ENCODE measurements around the gene MCEE.
A peak's percentile ranks its signal among the peaks of the same experiment; 100 is the strongest.

MCEE gene

DNA sequence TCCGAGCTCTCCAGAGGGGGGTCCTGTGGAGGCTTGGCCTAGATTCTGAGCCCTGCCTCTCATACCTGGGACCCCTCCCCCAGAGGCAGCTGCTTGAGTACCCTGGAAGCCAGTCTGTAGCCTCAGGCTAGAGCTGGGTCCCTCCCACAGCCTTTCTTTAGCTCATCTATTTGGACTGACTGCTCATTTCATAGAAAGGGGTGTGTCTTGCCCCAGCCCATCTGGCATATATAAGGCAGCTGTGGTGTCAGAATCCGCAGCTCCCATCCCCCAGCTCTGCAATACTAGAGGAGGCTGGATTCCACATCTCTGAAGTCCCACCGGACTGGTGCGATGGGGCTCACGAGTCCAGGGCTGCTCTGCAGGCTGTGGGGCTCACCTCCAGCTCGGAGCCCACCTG, 26.5 kb upstream of the MCEE start:
- DNase-seq (ENCODE audit: extremely low read depth, insufficient read length) = no peak
- no peaks in the 10 kb centered on the region for H3K36me3 ChIP-seq (ENCODE audit: control insufficient read depth, insufficient read depth, low read length)
- no peaks in the 10 kb centered on the region for H3K27me3 ChIP-seq (replicated peaks; ENCODE audit: control insufficient read depth, insufficient read depth, low read length)
- no peak overlapping the region for H3K4me3 ChIP-seq (replicated peaks; ENCODE audit: low read depth, low read length)
- TF ChIP-seq, protein P1, sequence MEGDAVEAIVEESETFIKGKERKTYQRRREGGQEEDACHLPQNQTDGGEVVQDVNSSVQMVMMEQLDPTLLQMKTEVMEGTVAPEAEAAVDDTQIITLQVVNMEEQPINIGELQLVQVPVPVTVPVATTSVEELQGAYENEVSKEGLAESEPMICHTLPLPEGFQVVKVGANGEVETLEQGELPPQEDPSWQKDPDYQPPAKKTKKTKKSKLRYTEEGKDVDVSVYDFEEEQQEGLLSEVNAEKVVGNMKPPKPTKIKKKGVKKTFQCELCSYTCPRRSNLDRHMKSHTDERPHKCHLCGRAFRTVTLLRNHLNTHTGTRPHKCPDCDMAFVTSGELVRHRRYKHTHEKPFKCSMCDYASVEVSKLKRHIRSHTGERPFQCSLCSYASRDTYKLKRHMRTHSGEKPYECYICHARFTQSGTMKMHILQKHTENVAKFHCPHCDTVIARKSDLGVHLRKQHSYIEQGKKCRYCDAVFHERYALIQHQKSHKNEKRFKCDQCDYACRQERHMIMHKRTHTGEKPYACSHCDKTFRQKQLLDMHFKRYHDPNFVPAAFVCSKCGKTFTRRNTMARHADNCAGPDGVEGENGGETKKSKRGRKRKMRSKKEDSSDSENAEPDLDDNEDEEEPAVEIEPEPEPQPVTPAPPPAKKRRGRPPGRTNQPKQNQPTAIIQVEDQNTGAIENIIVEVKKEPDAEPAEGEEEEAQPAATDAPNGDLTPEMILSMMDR (IDR thresholded peaks at IDR 0.05; ENCODE audit: insufficient read depth, low read length, poor library complexity, severe bottlenecking) = no peak

DNA sequence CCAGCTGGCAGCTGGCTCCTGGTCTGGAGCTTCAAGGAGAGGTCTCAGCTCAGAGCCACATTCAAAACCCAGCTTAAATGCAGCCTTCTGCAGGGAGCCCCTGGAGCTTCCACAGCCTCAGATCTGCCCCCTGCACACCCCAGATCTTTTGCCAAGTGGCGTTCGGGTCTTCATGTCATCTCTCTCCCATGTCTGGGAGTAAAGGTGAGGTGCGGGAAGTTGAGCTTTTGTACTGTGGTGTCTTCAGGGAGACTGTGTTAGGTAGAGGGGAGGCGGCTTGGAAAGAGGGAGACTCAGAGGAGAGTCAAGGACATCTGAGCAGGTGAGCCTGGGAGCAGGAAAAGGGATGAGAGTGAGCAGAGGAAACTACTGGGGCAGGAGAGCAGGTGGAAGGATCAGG, 25.8 kb upstream of the MCEE start:
- H3K4me3 ChIP-seq (replicated peaks; ENCODE audit: low read depth, low read length) = no peak overlapping the region
- H3K36me3 ChIP-seq (ENCODE audit: control insufficient read depth, insufficient read depth, low read length) = no peaks in the 10 kb centered on the region
- no peaks in the 10 kb centered on the region for H3K27me3 ChIP-seq (replicated peaks; ENCODE audit: control insufficient read depth, insufficient read depth, low read length)
- DNase-seq (ENCODE audit: extremely low read depth, insufficient read length) = no peak
- TF ChIP-seq, protein P1 (IDR thresholded peaks at IDR 0.05; ENCODE audit: insufficient read depth, low read length, poor library complexity, severe bottlenecking) = no peak

DNA sequence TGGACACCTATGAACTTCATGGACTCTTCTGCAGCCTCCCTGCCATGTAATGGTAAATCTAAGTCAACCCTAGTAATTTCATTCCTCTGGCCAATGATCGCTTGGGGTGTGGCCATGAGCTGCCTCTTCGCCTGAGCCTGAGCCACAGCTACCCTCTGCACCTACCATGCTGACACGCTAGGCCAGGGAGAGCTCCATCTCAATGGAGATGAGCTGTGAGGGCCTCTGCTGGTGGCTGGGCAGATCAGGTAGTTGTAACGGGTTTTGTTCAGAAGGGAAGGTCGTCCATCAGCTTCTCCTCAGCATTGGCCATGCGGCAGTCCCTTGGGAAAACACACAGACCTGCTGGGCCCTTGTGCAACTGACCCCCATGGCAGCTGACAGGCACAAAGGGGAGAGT, 24.8 kb upstream of the MCEE start:
- no peaks in the 10 kb centered on the region for H3K27me3 ChIP-seq (replicated peaks; ENCODE audit: control insufficient read depth, insufficient read depth, low read length)
- peak; percentile 30 for DNase-seq (ENCODE audit: extremely low read depth, insufficient read length)
- TF ChIP-seq, protein P1 (IDR thresholded peaks at IDR 0.05; ENCODE audit: insufficient read depth, low read length, poor library complexity, severe bottlenecking) = peak; percentile 60
- no peak overlapping the region for H3K4me3 ChIP-seq (replicated peaks; ENCODE audit: low read depth, low read length)
- H3K36me3 ChIP-seq (ENCODE audit: control insufficient read depth, insufficient read depth, low read length) = peaks cover 5% of the 10 kb centered on the region

DNA sequence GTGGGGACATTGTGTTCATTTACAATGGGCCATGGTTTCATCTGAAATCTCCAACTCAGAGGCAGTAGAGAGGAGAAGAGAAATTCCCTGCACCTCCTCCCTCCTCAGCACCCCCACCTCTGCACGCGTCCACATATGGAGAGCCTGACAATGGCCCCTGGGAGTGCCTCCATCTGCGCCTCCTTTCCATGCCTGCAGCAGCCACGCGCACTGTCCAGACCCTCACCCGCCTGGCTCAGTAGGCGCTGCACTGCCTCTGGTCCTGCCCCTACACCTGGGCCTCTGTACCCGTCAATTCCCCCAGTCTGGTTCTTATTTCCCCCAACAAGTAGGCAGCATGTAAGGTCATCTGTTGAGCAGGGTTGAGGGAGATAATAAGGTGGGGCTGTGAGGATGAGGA, 24.2 kb upstream of the MCEE start:
- TF ChIP-seq, protein P1 (IDR thresholded peaks at IDR 0.05; ENCODE audit: insufficient read depth, low read length, poor library complexity, severe bottlenecking) = no peak
- no peak for DNase-seq (ENCODE audit: extremely low read depth, insufficient read length)
- Histone ChIP-seq H3K4me3 (replicated peaks; ENCODE audit: low read depth, low read length) (no peak overlapping the region), H3K27me3 (replicated peaks; ENCODE audit: control insufficient read depth, insufficient read depth, low read length) (no peaks in the 10 kb centered on the region), H3K36me3 (ENCODE audit: control insufficient read depth, insufficient read depth, low read length) (peaks cover 7% of the 10 kb centered on the region)

DNA sequence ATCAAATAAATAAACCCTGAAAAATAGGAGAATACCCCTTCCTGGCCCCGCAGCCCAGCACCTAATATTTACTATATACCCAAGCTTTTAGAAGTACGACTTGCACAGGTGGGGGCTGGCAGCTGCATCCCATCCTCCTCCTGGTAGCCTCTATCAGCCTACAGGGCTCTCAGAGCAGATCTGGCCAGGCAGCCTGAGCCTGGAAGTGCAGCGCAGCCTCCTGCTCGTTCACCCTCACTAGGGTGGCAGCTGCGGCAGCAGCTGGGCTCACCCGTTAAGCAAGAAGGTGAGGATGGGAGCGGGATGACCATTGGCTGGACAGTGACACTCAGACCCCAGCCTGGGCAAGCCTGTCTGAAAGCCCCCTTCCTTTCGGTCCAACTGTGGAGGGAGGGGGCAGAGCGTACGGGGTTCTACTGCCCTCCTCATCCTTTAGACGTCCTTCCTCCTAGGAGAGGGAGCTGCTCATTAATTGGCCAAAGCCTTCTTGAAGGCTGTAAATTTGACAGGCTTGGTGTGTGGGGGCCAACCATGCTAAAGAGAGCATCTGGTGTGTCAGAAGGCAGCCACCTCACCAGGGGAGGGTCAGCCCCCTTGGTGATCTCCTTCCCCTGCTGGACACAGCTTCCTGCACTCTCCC, 23.7 kb upstream of the MCEE start:
- DNase-seq (ENCODE audit: extremely low read depth, insufficient read length) = no peak
- TF ChIP-seq, protein P1 (IDR thresholded peaks at IDR 0.05; ENCODE audit: insufficient read depth, low read length, poor library complexity, severe bottlenecking) = no peak
- H3K36me3 ChIP-seq (ENCODE audit: control insufficient read depth, insufficient read depth, low read length) = peaks cover 9% of the 10 kb centered on the region
- H3K27me3 ChIP-seq (replicated peaks; ENCODE audit: control insufficient read depth, insufficient read depth, low read length) = no peaks in the 10 kb centered on the region
- no peak overlapping the region for H3K4me3 ChIP-seq (replicated peaks; ENCODE audit: low read depth, low read length)

DNA sequence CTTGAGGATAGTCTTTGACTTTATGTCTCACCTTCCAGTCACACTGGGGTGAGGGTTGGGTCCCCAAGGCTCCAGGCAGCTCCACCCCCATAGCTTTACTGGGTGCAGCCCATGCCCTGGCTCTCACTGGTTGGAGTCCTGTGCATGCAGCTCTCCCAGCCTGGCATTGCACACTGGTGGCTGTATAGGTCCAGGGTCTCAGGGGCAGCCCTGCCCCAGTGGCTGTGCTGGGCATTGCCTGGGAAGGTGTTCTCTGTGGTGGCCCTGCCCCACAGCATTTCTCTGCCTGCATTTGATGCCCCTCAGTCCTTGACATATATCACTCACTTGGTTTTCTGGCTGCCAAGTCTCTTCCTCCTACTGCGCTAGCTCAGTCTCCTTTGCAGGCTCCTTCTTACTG, 21.6 kb upstream of the MCEE start:
- Histone ChIP-seq H3K36me3 (ENCODE audit: control insufficient read depth, insufficient read depth, low read length) (peaks cover 13% of the 10 kb centered on the region), H3K27me3 (replicated peaks; ENCODE audit: control insufficient read depth, insufficient read depth, low read length) (no peaks in the 10 kb centered on the region), H3K4me3 (replicated peaks; ENCODE audit: low read depth, low read length) (no peak overlapping the region)
- no peak for DNase-seq (ENCODE audit: extremely low read depth, insufficient read length)
- TF ChIP-seq, protein P1 (IDR thresholded peaks at IDR 0.05; ENCODE audit: insufficient read depth, low read length, poor library complexity, severe bottlenecking) = no peak

All from GM06990 (cell line).